A549 (cell line): ENCODE data around the gene ADCY1.

ENCODE experiments used
- ESRRA ChIP-seq: fragments of 150-350 bp; IDR thresholded peaks from 2 replicates; pipeline ENCODE4 v1.6.1; 2014; ENCODE audit warnings: mild to moderate bottlenecking, low read length, borderline replicate concordance
- RFX5 ChIP-seq: fragments of 450-650 bp; IDR thresholded peaks from 2 replicates; pipeline ENCODE4 v1.7.1; 2014; ENCODE audit warnings: antibody characterized with exemption, mild to moderate bottlenecking, moderate library complexity

- no peak for TF ChIP-seq RFX5
- no peak for TF ChIP-seq ESRRA
These were observed 16.5 kb downstream of the ADCY1 start for GRCh38 chr7:45590679-45591057.
